Ascending aorta (tissue), 2 donors: ENCODE results near the gene BCL11A. TPM values are rescaled to one million over a fixed set of nuclear protein-coding genes. Genes with fewer than 3 reads are reported as not detected.

Source experiments
- DNase-seq, 2 donors: peaks; one replicate each; pipeline ENCODE4 v3.0.0-alpha.2; 2019; ENCODE audit warnings: low spot score in 2 of 2
- H3K27ac ChIP-seq, 2 donors: fragments of 200-600 bp; sonication (generic); one replicate each; pipeline ENCODE4 v1.5.1; 2016 to 2017; ENCODE audit warnings: mild to moderate bottlenecking in 1 of 2
- H3K27me3 ChIP-seq: fragments of 200-600 bp; sonication (generic); one replicate; pipeline ENCODE4 v1.5.1; 2017
- H3K36me3 ChIP-seq, 2 donors: fragments of 200-600 bp; sonication (generic); one replicate each; pipeline ENCODE4 v1.5.1; 2016
- H3K4me1 ChIP-seq, 2 donors: fragments of 200-600 bp; sonication (generic); one replicate each; pipeline ENCODE4 v1.5.1; 2016 to 2017; ENCODE audit warnings: mild to moderate bottlenecking in 1 of 2
- H3K4me3 ChIP-seq, 2 donors: fragments of 200-600 bp; sonication (generic); one replicate each; pipeline ENCODE4 v1.5.1; 2016 to 2017; ENCODE audit warnings: mild to moderate bottlenecking in 1 of 2
- H3K9me3 ChIP-seq, 2 donors: fragments of 200-600 bp; sonication (generic); one replicate each; pipeline ENCODE4 v1.5.1; 2016
- CTCF ChIP-seq, 3 experiments: fragments of 200-600 bp in 2 of 3; fragments of 450-650 bp in 1 of 3; sonication (generic) in 2 of 3; IDR thresholded peaks; one replicate each; pipeline ENCODE4 v1.5.1; 2016 to 2019; ENCODE audit warnings: antibody characterized with exemption in 3 of 3, mild to moderate bottlenecking in 1 of 3, moderate library complexity in 1 of 3
- intact Hi-C: fragments of 100-400 bp; cut with DNase I; formaldehyde crosslinking; loops from one replicate; pipeline ENCODE4 v1.15.1; 2023
- total RNA-seq: library from RNA; depleted of rRNA; stranded (reverse); fragments of >200 nt; gene quantifications from one replicate; pipeline ENCODE4 v1.1.0, GENCODE V29; 2016

BCL11A gene
- total RNA-seq, 1 donor from 2014 or later, result 0.11 TPM

- Histone ChIP-seq H3K36me3 (no peaks in the 10 kb centered on the region), H3K4me3 (no peak overlapping the region)
- TF ChIP-seq CTCF (IDR thresholded peaks at IDR 0.05), result no peak
Observed at GRCh38 chr2:60405271-60405919, 148.1 kb downstream of the BCL11A start.

More at GRCh38 chr2:60405271-60405919, 148.1 kb downstream of the BCL11A start:
- no peak overlapping the region for H3K27ac ChIP-seq
- H3K27me3 ChIP-seq, result no peaks in the 10 kb centered on the region
- DNase-seq, result no peak
- intact Hi-C loops, result no loop called here
- H3K4me1 ChIP-seq, result no peaks in the 10 kb centered on the region
- H3K9me3 ChIP-seq, result no peaks in the 10 kb centered on the region

Other genes starting within 250 kb of the BCL11A start
- gene PAPOLG, start 202.6 kb upstream of the BCL11A start, total RNA-seq, result 11.4 TPM